Fibroblast of pulmonary artery (primary cell): ENCODE measurements around the gene OR2T5.
"Not testable (repeated sequence)": the region's sequence is repeated elsewhere in the genome, so short reads cannot be mapped to it uniquely, and the experiment has no call there.

Source experiments
- DNase-seq: peaks from one replicate; pipeline ENCODE4 v3.0.0-alpha.2; 2010; ENCODE audit warnings: low read depth
- H3K4me3 ChIP-seq: replicated peaks from 2 replicates; pipeline ENCODE4 v1.5.1; 2011; ENCODE audit warnings: low read depth, mild to moderate bottlenecking, control low read depth, low read length, moderate library complexity
- CTCF ChIP-seq: IDR thresholded peaks from 2 replicates; pipeline ENCODE4 v1.5.1; 2011; ENCODE audit warnings: mild to moderate bottlenecking, control low read depth, low read length, inconsistent platforms; ENCODE audit errors: missing control alignments

The OR2T5 gene

GRCh38 chr1:248481686-248482579, 6.5 kb upstream of the OR2T5 start:
- DNase-seq, H3K4me3 ChIP-seq: not testable (repeated sequence)

GRCh38 chr1:248496661-248497060, 8.3 kb downstream of the OR2T5 start:
- H3K4me3 ChIP-seq, DNase-seq: not testable (repeated sequence)

- not testable (repeated sequence) for DNase-seq, H3K4me3 ChIP-seq
Measured at GRCh38 chr1:248500305-248501035, 12.1 kb downstream of the OR2T5 start.

GRCh38 chr1:248507773-248508172, 19.4 kb downstream of the OR2T5 start, which contains the start of gene OR2G6:
Gene OR2G6, plus strand, starts transcription at chr1:248508073. Its CDS starts 13,574 bp downstream, at chr1:248521647.
- H3K4me3 ChIP-seq, DNase-seq: not testable (repeated sequence)

- not testable (repeated sequence) for DNase-seq, H3K4me3 ChIP-seq
Measured at GRCh38 chr1:248510217-248510616, 21.8 kb downstream of the OR2T5 start.

- TF ChIP-seq CTCF: no peak
- no peak overlapping the region for H3K4me3 ChIP-seq
- no peak for DNase-seq
Measured at GRCh38 chr1:248521856-248522255, 33.5 kb downstream of the OR2T5 start.

- not testable (repeated sequence) for H3K4me3 ChIP-seq, DNase-seq
Measured at GRCh38 chr1:248537449-248537848, 49.1 kb downstream of the OR2T5 start.
